BLaER1 treated with 17β-estradiol and CSF1 and Interleukin-3, amounts not matched to agents 10 nM and 100 nM (cell line): ENCODE results near the gene TBX19.

Source experiments
- H3K27ac ChIP-seq, 11 experiments: shearing (Covaris generic); formaldehyde crosslinking; 2 replicates each; pipeline ENCODE4 v1.8.1; 2022
- H3K27me3 ChIP-seq, 11 experiments: shearing (Covaris generic); formaldehyde crosslinking; 2 replicates each; pipeline ENCODE4 v1.8.1; 2022
- H3K36me3 ChIP-seq, 11 experiments: shearing (Covaris generic); formaldehyde crosslinking; 2 replicates each; pipeline ENCODE4 v1.8.1; 2022
- H3K4me1 ChIP-seq, 10 experiments: shearing (Covaris generic); formaldehyde crosslinking; 2 replicates each; pipeline ENCODE4 v1.8.1; 2022
- H3K4me2 ChIP-seq, 11 experiments: shearing (Covaris generic); formaldehyde crosslinking; 2 replicates each; pipeline ENCODE4 v1.8.1; 2022
- H3K4me3 ChIP-seq, 10 experiments: shearing (Covaris generic); formaldehyde crosslinking; 2 replicates each; pipeline ENCODE4 v1.8.1; 2022
- H3K9ac ChIP-seq, 11 experiments: shearing (Covaris generic); formaldehyde crosslinking; 2 replicates each; pipeline ENCODE4 v1.8.1; 2022
- H3K9me3 ChIP-seq, 11 experiments: shearing (Covaris generic); formaldehyde crosslinking; replicated peaks in 1 of 11; 2 replicates each; pipeline ENCODE4 v1.8.1; 2022
- H4K20me1 ChIP-seq, 11 experiments: shearing (Covaris generic); formaldehyde crosslinking; 2 replicates each; pipeline ENCODE4 v1.8.1; 2022
- Cebpa-rat ChIP-seq, 11 experiments: shearing (Covaris generic); IDR thresholded peaks; 2 replicates each; pipeline ENCODE4 v1.8.1; 2022

The TBX19 gene

GRCh38 chr1:168287237-168287664 lies 6.6 kb downstream of the TBX19 start:
- no peaks in the 10 kb centered on the region for H4K20me1 ChIP-seq
- H3K27me3 ChIP-seq: no peaks in the 10 kb centered on the region
- peak overlapping the region in 5 of 11 experiments; percentile 14 to 51 (median 22); a peak in 7 of 22 replicates for H3K4me2 ChIP-seq
- no peaks in the 10 kb centered on the region for H3K9me3 ChIP-seq
- H3K4me1 ChIP-seq: peaks cover 0 to 13% (median 2%) of the 10 kb centered on the region in 10 experiments; a peak in 9 of 20 replicates
- H3K36me3 ChIP-seq: peaks cover 0 to 8% (median 0%) of the 10 kb centered on the region in 11 experiments; a peak in 1 of 22 replicates
- no peak overlapping the region for H3K4me3 ChIP-seq
- no peak for TF ChIP-seq Cebpa-rat (IDR thresholded peaks at IDR 0.05)
- no peak overlapping the region for H3K9ac ChIP-seq
- no peak overlapping the region for H3K27ac ChIP-seq

GRCh38 chr1:168288311-168289052 lies 7.8 kb downstream of the TBX19 start:
- H3K4me3 ChIP-seq: no peak overlapping the region
- no peak overlapping the region for H3K9ac ChIP-seq
- no peak overlapping the region for H3K4me2 ChIP-seq
- H3K27ac ChIP-seq: no peak overlapping the region
- H3K36me3 ChIP-seq: peaks cover 0 to 10% (median 0%) of the 10 kb centered on the region in 11 experiments; a peak in 1 of 22 replicates
- no peak for TF ChIP-seq Cebpa-rat (IDR thresholded peaks at IDR 0.05)
- no peaks in the 10 kb centered on the region for H3K9me3 ChIP-seq
- H3K4me1 ChIP-seq: peaks cover 0 to 13% (median 2%) of the 10 kb centered on the region in 10 experiments; a peak in 9 of 20 replicates
- H4K20me1 ChIP-seq: no peaks in the 10 kb centered on the region
- H3K27me3 ChIP-seq: no peaks in the 10 kb centered on the region

- no peak overlapping the region for H3K27ac ChIP-seq
- no peak overlapping the region for H3K4me3 ChIP-seq
- no peak overlapping the region for H3K9ac ChIP-seq
- H3K36me3 ChIP-seq: peaks cover 0 to 15% (median 0%) of the 10 kb centered on the region in 11 experiments; a peak in 2 of 22 replicates
- H4K20me1 ChIP-seq: no peaks in the 10 kb centered on the region
- H3K4me2 ChIP-seq: no peak overlapping the region
- TF ChIP-seq Cebpa-rat (IDR thresholded peaks at IDR 0.05): no peak
- H3K9me3 ChIP-seq: peaks cover 0 to 8% (median 0%) of the 10 kb centered on the region in 11 experiments; a peak in 2 of 22 replicates
- H3K27me3 ChIP-seq: no peaks in the 10 kb centered on the region
- H3K4me1 ChIP-seq: peaks cover 0 to 12% (median 2%) of the 10 kb centered on the region in 10 experiments; a peak in 9 of 20 replicates
These were observed 10.7 kb downstream of the TBX19 start for GRCh38 chr1:168291222-168291837.

- Histone ChIP-seq H3K4me1 (no peaks in the 10 kb centered on the region), H3K4me3 (no peak overlapping the region), H3K4me2 (no peak overlapping the region), H3K9ac (no peak overlapping the region), H3K9me3 (peaks cover 0 to 9% (median 0%) of the 10 kb centered on the region in 11 experiments; a peak in 2 of 22 replicates), H3K27ac (no peak overlapping the region), H3K27me3 (no peaks in the 10 kb centered on the region), H3K36me3 (peaks cover 0 to 23% (median 0%) of the 10 kb centered on the region in 11 experiments; a peak in 3 of 22 replicates), H4K20me1 (no peaks in the 10 kb centered on the region)
- TF ChIP-seq Cebpa-rat (IDR thresholded peaks at IDR 0.05): no peak
These were observed 12.7 kb downstream of the TBX19 start for GRCh38 chr1:168293356-168293755.

GRCh38 chr1:168295411-168296114 lies 14.9 kb downstream of the TBX19 start:
- Histone ChIP-seq H3K9ac (no peak overlapping the region), H3K4me3 (no peak overlapping the region), H3K36me3 (peaks cover 0 to 27% (median 0%) of the 10 kb centered on the region in 11 experiments; a peak in 4 of 22 replicates), H3K4me1 (no peaks in the 10 kb centered on the region), H3K4me2 (no peak overlapping the region), H3K9me3 (peaks cover 0 to 9% (median 0%) of the 10 kb centered on the region in 11 experiments; a peak in 2 of 22 replicates), H4K20me1 (no peaks in the 10 kb centered on the region), H3K27ac (no peak overlapping the region), H3K27me3 (no peaks in the 10 kb centered on the region)
- TF ChIP-seq Cebpa-rat (IDR thresholded peaks at IDR 0.05): no peak

- peaks cover 0 to 9% (median 0%) of the 10 kb centered on the region in 11 experiments; a peak in 2 of 22 replicates for H3K9me3 ChIP-seq
- H3K4me1 ChIP-seq: no peaks in the 10 kb centered on the region
- H4K20me1 ChIP-seq: no peaks in the 10 kb centered on the region
- H3K27me3 ChIP-seq: no peaks in the 10 kb centered on the region
- no peak overlapping the region for H3K27ac ChIP-seq
- H3K4me2 ChIP-seq: no peak overlapping the region
- TF ChIP-seq Cebpa-rat (IDR thresholded peaks at IDR 0.05): no peak
- peaks cover 0 to 34% (median 0%) of the 10 kb centered on the region in 11 experiments; a peak in 4 of 22 replicates for H3K36me3 ChIP-seq
- no peak overlapping the region for H3K4me3 ChIP-seq
- H3K9ac ChIP-seq: no peak overlapping the region
These were observed 16.5 kb downstream of the TBX19 start for GRCh38 chr1:168297019-168297730.

- peaks cover 0 to 34% (median 0%) of the 10 kb centered on the region in 11 experiments; a peak in 4 of 22 replicates for H3K36me3 ChIP-seq
- H3K9ac ChIP-seq: no peak overlapping the region
- no peak overlapping the region for H3K4me2 ChIP-seq
- no peaks in the 10 kb centered on the region for H4K20me1 ChIP-seq
- no peak overlapping the region for H3K4me3 ChIP-seq
- no peak for TF ChIP-seq Cebpa-rat (IDR thresholded peaks at IDR 0.05)
- H3K9me3 ChIP-seq: peaks cover 0 to 9% (median 0%) of the 10 kb centered on the region in 11 experiments; a peak in 2 of 22 replicates
- H3K4me1 ChIP-seq: no peaks in the 10 kb centered on the region
- H3K27me3 ChIP-seq: no peaks in the 10 kb centered on the region
- no peak overlapping the region for H3K27ac ChIP-seq
These were observed 17.8 kb downstream of the TBX19 start for GRCh38 chr1:168298446-168298845.

- Histone ChIP-seq H3K27ac (no peak overlapping the region), H3K27me3 (no peaks in the 10 kb centered on the region), H3K9me3 (peaks cover 0 to 9% (median 0%) of the 10 kb centered on the region in 11 experiments; a peak in 2 of 22 replicates), H3K4me3 (no peak overlapping the region), H3K36me3 (peaks cover 0 to 45% (median 0%) of the 10 kb centered on the region in 11 experiments; a peak in 6 of 22 replicates), H4K20me1 (no peaks in the 10 kb centered on the region), H3K9ac (no peak overlapping the region), H3K4me1 (no peaks in the 10 kb centered on the region), H3K4me2 (no peak overlapping the region)
- TF ChIP-seq Cebpa-rat (IDR thresholded peaks at IDR 0.05): no peak
These were observed 19.9 kb downstream of the TBX19 start for GRCh38 chr1:168300626-168301025.
